HG03469 (cell line): Measurements from ENCODE around the gene KIF23.

Experiments
- ATAC-seq: cut with Tn5 transposase; IDR thresholded peaks from one replicate; pipeline ENCODE4 v1.9.1; 2021; ENCODE audit warnings: mild to moderate bottlenecking, moderate library complexity, moderate number of reproducible peaks; ENCODE audit not compliant: unreplicated experiment

KIF23 gene

GRCh38 chr15:69486481-69487110, 72.4 kb downstream of the KIF23 start:
- ATAC-seq, result no peak

GRCh38 chr15:69489073-69489571, 75.0 kb downstream of the KIF23 start:
- no peak for ATAC-seq

- no peak for ATAC-seq
Measured at GRCh38 chr15:69490356-69491037, 76.3 kb downstream of the KIF23 start.

- ATAC-seq, result no peak
Measured at GRCh38 chr15:69491038-69491505, 76.9 kb downstream of the KIF23 start.

- no peak for ATAC-seq
Measured at GRCh38 chr15:69493406-69493805, 79.3 kb downstream of the KIF23 start.

- no peak for ATAC-seq
Measured at GRCh38 chr15:69496001-69496400, 81.9 kb downstream of the KIF23 start.

GRCh38 chr15:69497076-69497475, 82.9 kb downstream of the KIF23 start:
- ATAC-seq, result no peak

GRCh38 chr15:69497667-69498066, 83.5 kb downstream of the KIF23 start:
- no peak for ATAC-seq
